Keratinocyte (primary cell): Measurements from ENCODE around the gene SLC66A2. TPM values are rescaled to one million over a fixed set of nuclear protein-coding genes. Genes with fewer than 3 reads are reported as not detected.

Source experiments
- DNase-seq: peaks from one replicate; pipeline ENCODE4 v3.0.0-alpha.2; 2011; ENCODE audit warnings: low read depth, missing footprints, low spot score
- FAIRE-seq: peaks from 2 replicates; lab custom pipeline; 2011; peaks lifted over from hg19 to GRCh38; lab: Jason Lieb, UNC
- H2AFZ ChIP-seq: 2 replicates; pipeline ENCODE4 v1.6.0; 2012; ENCODE audit warnings: low read length, control low read depth, inconsistent platforms; ENCODE audit not compliant: control insufficient read depth
- H3K27ac ChIP-seq: 2 replicates; pipeline ENCODE4 v1.5.1; 2011; ENCODE audit warnings: low read length; ENCODE audit not compliant: control insufficient read depth, insufficient read depth
- H3K27me3 ChIP-seq: 3 replicates; pipeline ENCODE4 v1.6.0; 2011; ENCODE audit warnings: low read length; ENCODE audit not compliant: control insufficient read depth, insufficient read depth; ENCODE audit errors: extremely low read depth
- H3K36me3 ChIP-seq, 2 experiments: 2 replicates in 1 of 2; 3 replicates in 1 of 2; pipeline ENCODE4 v1.5.1; 2011; ENCODE audit warnings: low read length in 2 of 2, mild to moderate bottlenecking in 1 of 2; ENCODE audit not compliant: control insufficient read depth in 2 of 2, insufficient read depth in 2 of 2; ENCODE audit errors: extremely low read depth in 1 of 2
- H3K4me1 ChIP-seq: 3 replicates; pipeline ENCODE4 v1.5.1; 2011; ENCODE audit warnings: low read length; ENCODE audit not compliant: control insufficient read depth, insufficient read depth; ENCODE audit errors: extremely low read depth
- H3K4me2 ChIP-seq: 3 replicates; pipeline ENCODE4 v1.6.0; 2011; ENCODE audit warnings: low read depth, low read length; ENCODE audit not compliant: control insufficient read depth, insufficient read depth; ENCODE audit errors: extremely low read depth
- H3K4me3 ChIP-seq, 3 experiments: fragments of 200-600 bp in 1 of 3; sonication (generic) in 1 of 3; 2 replicates in 2 of 3; 3 replicates in 1 of 3; pipeline ENCODE4 v1.5.1; 2011 to 2016; ENCODE audit warnings: low read length in 3 of 3, mild to moderate bottlenecking in 3 of 3, control low read depth in 2 of 3, inconsistent platforms in 1 of 3, low read depth in 1 of 3, mixed read lengths in 1 of 3, mixed run types in 1 of 3, moderate library complexity in 1 of 3; ENCODE audit not compliant: control insufficient read depth in 2 of 3, insufficient read depth in 2 of 3; ENCODE audit errors: extremely low read depth in 1 of 3
- H3K79me2 ChIP-seq: 2 replicates; pipeline ENCODE4 v1.6.0; 2012; ENCODE audit warnings: low read length; ENCODE audit not compliant: control insufficient read depth, insufficient read depth
- H3K9ac ChIP-seq: 3 replicates; pipeline ENCODE4 v1.6.0; 2011; ENCODE audit warnings: low read length; ENCODE audit not compliant: control insufficient read depth, insufficient read depth; ENCODE audit errors: extremely low read depth
- H3K9me1 ChIP-seq: 3 replicates; pipeline ENCODE4 v1.6.0; 2011; ENCODE audit warnings: low read length; ENCODE audit not compliant: control insufficient read depth, insufficient read depth; ENCODE audit errors: extremely low read depth
- H3K9me3 ChIP-seq: 2 replicates; pipeline ENCODE4 v1.5.1; 2012; ENCODE audit warnings: low read depth, low read length; ENCODE audit not compliant: control insufficient read depth
- H4K20me1 ChIP-seq: 3 replicates; pipeline ENCODE4 v1.6.0; 2011; ENCODE audit warnings: low read length; ENCODE audit not compliant: control insufficient read depth, insufficient read depth; ENCODE audit errors: extremely low read depth
- CTCF ChIP-seq, 3 experiments: IDR thresholded peaks in 1 of 3; conservative IDR thresholded peaks in 1 of 3; optimal IDR thresholded peaks in 1 of 3; 2 replicates in 2 of 3; 3 replicates in 1 of 3; pipeline versions ENCODE3 to v1.5.1; 2011; ENCODE audit warnings: low read length in 3 of 3, mild to moderate bottlenecking in 3 of 3, moderate library complexity in 2 of 3, control low read depth in 1 of 3, inconsistent platforms in 1 of 3; ENCODE audit not compliant: insufficient read depth in 2 of 3; ENCODE audit errors: extremely low read depth in 1 of 3
- EZH2 ChIP-seq: IDR thresholded peaks from one replicate; pipeline ENCODE4 v1.6.1; 2012; ENCODE audit warnings: inconsistent platforms, mild to moderate bottlenecking, low read length, moderate library complexity
- dilution Hi-C: fragments of 300-500 bp; cut with MboI; formaldehyde crosslinking; loops from one replicate; pipeline ENCODE4 v1.7.0; 2020; ENCODE audit warnings: low sequenced_read_pairs; ENCODE audit not compliant: extremely low pct_ligation_motif_present
- polyA plus RNA-seq, 5 experiments: library from polyadenylated mRNA; depleted of rRNA in 3 of 5; stranded (reverse) in 3 of 5; stranded (forward) in 1 of 5; unstranded in 1 of 5; fragments of >200 nt; gene quantifications; 1 replicate in 1 of 5; 2 replicates in 3 of 5; 3 replicates in 1 of 5; pipeline versions ENCODE4 v1.2.1 to v1.2.3, GENCODE V29; 2011 to 2012; ENCODE audit warnings: missing spikeins in 2 of 5, low read depth in 1 of 5, low replicate concordance in 1 of 5

SLC66A2 gene
- polyA plus RNA-seq, 1 donor (not counting 4 experiments of a cell fraction or from before 2014, with no cell fraction given), result 16.3 TPM

DNA sequence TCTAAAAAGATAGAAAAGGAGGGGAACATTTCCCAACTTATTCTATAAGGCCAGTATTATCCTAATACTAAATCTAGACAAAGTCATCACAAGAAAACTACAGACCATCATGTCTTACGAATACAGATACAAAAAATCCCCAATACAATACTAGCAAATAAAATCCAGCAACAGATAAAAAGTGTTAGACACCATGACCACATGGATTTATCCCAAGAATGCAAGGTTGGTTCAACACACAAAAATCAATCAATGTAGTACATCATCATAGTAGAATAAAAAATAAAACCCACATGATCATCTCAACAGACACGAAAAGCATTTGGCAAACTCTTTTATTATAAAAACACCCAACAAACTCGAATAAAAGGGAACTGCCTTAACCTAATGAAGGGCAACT is 18.5 kb downstream of the SLC66A2 start:
- dilution Hi-C loops, result no loop called here
- H3K27ac ChIP-seq, result no peak overlapping the region
- H3K4me1 ChIP-seq, result no peaks in the 10 kb centered on the region
- DNase-seq (no peak), FAIRE-seq (no peak)
- peaks cover 81% of the 10 kb centered on the region for H3K79me2 ChIP-seq
- no peaks in the 10 kb centered on the region for H4K20me1 ChIP-seq
- no peak overlapping the region for H3K4me2 ChIP-seq
- H3K27me3 ChIP-seq, result no peaks in the 10 kb centered on the region
- no peak overlapping the region for H2AFZ ChIP-seq
- no peak overlapping the region for H3K4me3 ChIP-seq
- no peaks in the 10 kb centered on the region for H3K9me1 ChIP-seq
- peaks cover 23 to 26% of the 10 kb centered on the region in 2 experiments for H3K36me3 ChIP-seq
- H3K9ac ChIP-seq, result no peak overlapping the region
- TF ChIP-seq EZH2 (no peak), CTCF (optimal IDR thresholded peaks at IDR 0.05 in 1 of 3, IDR thresholded peaks at IDR 0.05 in 1 of 3, conservative IDR thresholded peaks at IDR 0.05 in 1 of 3; ENCODE audit: extremely low read depth in 1 of 3, insufficient read depth in 2 of 3, low read length in 3 of 3) (no peak)
- peaks cover 15% of the 10 kb centered on the region for H3K9me3 ChIP-seq

DNA sequence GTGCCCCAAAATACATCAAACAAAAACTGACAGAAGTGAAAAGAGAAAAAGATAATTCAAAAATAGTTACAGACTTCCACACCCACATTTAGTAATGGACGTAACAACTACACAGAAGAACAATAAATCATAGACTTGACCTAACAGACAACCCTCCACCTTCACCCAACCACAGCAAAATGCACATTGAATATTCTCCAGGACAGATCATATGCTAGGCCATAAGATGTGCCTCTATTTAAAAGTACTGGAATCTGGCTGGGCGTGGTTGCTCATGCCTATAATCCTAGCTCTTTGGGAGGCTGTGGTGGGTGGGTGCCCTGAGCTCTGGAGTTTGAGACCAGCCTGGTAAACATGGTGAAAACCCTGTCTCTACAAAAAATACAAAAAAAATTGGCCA is 20.0 kb downstream of the SLC66A2 start:
- peaks cover 75% of the 10 kb centered on the region for H3K79me2 ChIP-seq
- H2AFZ ChIP-seq, result no peak overlapping the region
- H3K4me3 ChIP-seq, result no peak overlapping the region
- no peak overlapping the region for H3K9ac ChIP-seq
- FAIRE-seq (no peak), DNase-seq (no peak)
- TF ChIP-seq EZH2, result no peak
- no peak for TF ChIP-seq CTCF (optimal IDR thresholded peaks at IDR 0.05 in 1 of 3, IDR thresholded peaks at IDR 0.05 in 1 of 3, conservative IDR thresholded peaks at IDR 0.05 in 1 of 3; ENCODE audit: extremely low read depth in 1 of 3, insufficient read depth in 2 of 3, low read length in 3 of 3)
- no peaks in the 10 kb centered on the region for H3K4me1 ChIP-seq
- no peaks in the 10 kb centered on the region for H3K27me3 ChIP-seq
- H3K27ac ChIP-seq, result no peak overlapping the region
- no peaks in the 10 kb centered on the region for H4K20me1 ChIP-seq
- no peak overlapping the region for H3K4me2 ChIP-seq
- no peaks in the 10 kb centered on the region for H3K9me1 ChIP-seq
- H3K36me3 ChIP-seq, result peaks cover 22 to 26% of the 10 kb centered on the region in 2 experiments
- dilution Hi-C loops, result no loop called here
- H3K9me3 ChIP-seq, result peaks cover 15% of the 10 kb centered on the region
